NCI-H146 treated with DMSO at 0.1 percent for 48 hours (cell line): Measurements from ENCODE around the gene EIF5.

Experiments
- DNase-seq: peaks from one replicate; lab custom pipeline; 2025; ENCODE audit not compliant: unreplicated experiment; lab: John Stamatoyannopoulos, UW

The EIF5 gene

DNA sequence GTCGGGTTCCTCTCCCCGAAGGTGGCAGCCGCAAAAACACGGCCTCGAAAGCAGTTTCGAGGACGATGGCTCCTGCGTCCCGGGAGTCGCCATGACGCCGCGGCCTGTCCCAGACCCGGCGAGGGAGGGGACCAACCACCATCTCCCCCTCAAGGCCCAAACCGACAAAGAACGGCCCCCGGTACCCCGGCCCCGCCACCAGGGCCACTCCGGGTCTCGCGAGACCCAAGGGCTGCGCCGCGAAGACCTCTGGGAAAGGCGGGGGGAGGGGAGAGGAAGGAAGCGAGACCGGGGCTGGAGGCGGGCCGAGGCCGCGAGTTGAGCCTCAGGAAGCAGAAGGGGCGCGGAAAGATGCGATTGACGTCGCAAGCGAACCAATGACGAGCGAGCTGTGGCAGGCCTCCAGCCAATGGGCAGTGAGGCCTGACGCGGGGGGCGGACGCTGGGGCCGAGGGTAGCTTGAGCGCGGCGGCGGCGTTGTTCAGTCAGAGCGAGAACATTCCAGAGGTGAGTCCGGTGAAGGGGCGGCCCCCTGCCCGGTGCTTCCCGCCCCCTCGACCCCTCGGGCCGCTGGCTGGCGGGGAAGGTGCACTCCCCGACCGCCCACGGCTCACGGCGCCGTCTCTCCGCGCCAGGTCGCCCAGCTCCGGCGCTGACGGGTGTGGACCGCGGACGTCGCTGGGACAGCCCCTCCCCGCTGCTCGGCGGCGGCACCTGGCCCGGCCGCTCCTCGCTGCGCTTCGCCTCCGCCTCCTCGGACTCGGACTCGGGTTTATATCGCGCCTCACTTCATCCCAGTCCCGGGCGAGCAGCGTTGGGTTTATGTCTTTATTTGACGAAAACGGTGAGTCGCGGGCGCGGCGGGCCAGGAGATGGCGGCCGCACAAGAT lies at the start of gene EIF5:
EIF5 (plus strand) TSS at position 484 of the 890 bp plus-strand sequence. CDS start 1,624 bp downstream, outside the sequence.
- peak; percentile 99 for DNase-seq

DNA sequence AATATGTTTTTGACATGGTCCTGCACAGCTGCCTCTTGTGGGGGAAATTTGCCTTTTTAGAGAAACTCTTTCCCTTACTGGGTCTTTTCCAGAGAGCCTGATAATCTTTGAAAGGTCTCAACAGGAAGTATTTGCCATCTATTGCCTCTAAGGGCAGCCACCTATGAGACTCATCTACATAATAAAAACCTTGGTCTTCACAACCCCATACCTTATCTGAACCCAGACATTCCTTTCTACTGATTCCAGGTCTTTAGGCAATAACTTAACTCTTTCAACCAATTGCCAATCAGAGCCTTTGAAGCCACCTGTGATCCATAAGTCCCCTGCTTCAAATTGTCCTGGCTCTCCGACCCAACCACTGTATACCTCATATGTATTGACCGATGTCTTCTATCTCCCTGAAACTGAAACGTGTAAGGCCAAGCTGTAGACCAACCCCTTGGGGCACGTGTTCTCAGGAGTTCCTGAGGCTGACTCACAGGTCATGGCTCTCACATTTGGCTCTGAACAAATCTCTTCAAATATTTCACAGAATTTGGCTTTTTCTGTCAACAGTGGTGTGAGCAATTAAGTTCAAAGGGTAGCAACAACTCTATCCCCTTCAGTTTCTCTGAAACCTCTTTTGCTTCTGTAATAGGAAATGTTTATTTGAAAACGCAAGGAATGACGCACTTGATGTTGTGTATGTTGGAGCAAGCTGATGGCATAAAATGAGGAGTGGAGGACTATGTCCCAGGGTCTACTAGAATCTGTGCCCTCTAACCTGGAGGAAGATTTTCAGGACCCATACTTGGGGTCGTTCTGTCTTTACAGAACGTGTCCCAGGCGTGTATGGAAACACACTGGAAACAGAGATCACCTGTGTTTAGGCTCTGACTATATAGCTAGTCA lies 49.2 kb upstream of the EIF5 start:
- DNase-seq, result no peak

DNA sequence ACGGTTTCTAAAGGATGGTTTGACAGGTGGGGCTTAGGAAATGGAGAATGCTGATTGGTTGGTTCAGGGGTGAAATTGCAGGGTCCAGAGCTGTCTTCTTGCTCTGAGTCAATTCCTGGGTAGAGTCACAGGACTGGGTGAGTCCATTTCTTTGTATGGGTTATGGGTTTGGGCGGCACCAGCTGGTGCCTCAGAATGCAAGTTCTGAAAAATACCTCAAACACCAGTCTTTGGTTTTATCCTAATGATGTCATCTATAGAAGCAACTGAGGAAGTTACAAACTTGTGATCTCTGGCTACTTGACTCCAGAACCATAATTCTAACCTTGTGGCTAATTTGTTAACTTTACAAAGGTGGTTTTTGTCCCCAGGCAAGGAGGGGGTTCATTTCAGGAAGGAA lies 47.6 kb upstream of the EIF5 start:
- no peak for DNase-seq

- no peak for DNase-seq
Observed at GRCh38 chr14:103286968-103287850, 46.8 kb upstream of the EIF5 start.

DNA sequence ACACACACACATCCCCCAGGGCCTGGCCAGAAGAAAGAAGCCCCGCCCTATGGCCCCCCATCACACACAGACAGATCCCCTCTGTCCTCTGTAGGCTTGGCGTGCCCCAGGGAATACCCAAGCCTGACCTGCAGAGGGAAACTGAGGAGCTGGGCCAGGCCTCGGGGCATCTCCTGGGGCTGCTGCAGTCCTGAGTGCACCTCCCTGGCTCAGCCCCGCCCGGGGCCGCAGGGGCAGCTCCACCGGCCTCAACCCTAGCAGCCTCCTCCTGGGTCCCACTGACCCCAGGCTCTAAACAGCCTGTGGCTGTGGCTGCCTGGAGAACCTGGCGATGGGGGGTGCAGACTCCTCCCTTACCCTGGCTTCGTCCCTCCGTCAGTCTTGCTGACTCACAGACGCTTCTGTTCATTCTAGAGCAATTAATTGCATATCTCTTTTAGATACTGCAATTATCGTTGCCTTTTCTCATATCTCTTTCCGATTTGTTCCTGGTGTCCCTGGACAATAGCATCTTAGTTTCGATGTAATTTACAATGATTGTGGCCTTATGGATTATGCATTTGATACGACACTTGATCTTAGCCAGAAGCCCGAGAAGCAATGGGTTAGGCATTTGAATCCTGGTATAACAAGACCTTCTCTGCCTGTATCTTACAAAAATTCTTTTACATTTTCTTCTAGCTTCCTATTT lies 45.8 kb upstream of the EIF5 start:
- DNase-seq, result no peak

- no peak for DNase-seq
Observed at GRCh38 chr14:103290056-103290455, 44.0 kb upstream of the EIF5 start.

GRCh38 chr14:103290494-103290893 lies 43.5 kb upstream of the EIF5 start:
- DNase-seq, result no peak

DNA sequence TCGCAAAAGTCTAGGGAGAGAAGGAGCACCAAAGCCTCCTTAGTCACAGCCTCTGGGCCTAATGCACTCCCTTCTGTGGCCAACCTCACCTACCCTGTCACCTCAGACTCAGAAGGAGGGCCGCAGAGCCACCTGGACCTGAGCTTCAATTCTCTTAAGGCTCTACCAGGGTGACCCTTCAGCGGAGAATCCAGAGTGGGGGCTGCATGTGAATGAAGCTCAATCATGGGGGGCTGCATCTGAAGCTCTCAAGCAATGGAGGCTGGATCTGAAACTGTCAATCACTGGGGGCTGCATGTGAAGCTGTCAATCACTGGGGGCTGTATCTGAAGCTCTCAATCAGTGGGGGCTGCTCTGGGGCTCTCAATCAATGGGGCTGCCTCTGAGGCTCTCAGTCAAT lies 43.1 kb upstream of the EIF5 start:
- DNase-seq, result no peak

DNA sequence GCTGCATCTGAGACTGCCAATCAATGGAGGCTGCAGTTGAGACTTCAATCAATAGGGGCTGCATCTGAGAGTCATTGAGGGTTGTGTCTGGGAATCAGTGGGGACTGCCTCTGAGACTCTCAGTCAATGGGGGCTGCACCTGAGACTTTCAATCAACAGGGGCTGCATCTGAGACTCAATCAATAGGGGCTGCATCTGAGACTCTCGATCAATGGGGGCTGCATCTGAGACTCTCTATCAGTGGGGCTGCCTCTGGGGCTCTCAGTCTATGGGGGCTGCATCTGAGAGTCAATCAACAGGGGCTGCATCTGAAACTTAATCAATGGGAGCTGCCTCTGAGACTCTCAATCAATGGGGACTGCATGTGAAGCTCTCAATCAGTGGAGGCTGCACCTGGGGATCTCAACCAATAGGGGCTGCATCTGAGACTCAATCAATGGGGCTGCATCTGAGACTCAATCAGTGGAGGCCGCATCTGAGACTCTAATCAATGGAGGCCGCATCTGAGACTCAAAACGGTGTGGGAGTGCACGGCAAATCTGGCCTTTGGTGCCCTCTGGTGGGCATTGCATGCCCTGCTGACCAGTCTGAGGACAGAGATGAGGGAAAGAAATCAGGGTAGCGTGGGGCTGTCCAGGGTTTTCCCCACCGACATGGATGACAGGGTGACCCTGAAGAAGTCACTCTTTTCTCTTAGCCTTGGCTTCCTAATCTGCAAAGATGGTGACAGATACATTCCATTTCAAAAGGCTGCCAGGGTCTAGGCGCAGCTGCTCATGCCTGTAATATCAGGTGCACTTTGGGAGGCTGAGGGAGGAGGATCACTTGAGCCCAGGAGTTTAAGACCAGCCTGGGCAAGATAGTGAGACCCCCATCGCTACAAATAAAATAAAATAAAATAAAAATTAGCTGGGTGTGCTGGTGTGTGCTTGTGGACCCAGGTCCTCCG lies 41.3 kb upstream of the EIF5 start:
- DNase-seq, result peak; percentile 44

GRCh38 chr14:103293465-103293864 lies 40.6 kb upstream of the EIF5 start:
- no peak for DNase-seq

GRCh38 chr14:103294091-103294490 lies 39.9 kb upstream of the EIF5 start:
- DNase-seq, result no peak

DNA sequence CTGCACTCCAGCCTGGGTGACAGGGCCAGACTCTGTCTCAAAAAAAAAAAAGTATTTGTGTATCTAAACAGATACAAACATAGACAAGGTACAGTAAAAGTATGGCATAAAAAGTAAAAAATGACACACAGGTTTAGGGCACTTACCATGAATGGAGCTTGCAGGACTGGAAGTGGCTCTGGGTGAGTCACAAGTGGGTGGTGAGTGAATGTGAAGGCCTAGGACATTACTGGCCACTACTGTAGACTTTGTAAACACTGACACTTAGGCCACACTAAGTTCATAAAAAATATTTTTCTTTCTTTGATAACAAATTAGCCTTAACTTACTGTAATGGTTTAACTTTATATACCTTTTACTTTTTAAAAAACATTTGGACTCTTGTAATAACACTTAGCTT lies 38.0 kb upstream of the EIF5 start:
- DNase-seq, result no peak

DNA sequence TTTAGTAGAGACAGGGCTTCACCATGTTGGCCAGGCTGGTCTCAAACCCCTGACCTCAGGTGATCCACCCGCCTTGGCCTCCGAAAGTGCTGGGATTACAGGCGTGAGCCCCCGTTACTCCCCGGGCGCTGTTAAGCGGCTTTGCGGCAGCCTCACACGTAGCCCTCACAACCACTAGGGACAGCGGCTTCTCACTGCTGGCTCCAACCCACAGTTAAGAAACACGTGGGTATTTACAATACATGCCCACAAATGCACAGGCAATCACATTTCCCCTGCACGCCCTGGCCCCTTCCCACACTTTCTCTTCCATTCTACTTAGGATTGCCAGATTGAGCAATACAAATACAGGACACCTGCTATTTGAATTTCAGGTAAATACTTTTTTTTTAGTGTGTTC lies 37.0 kb upstream of the EIF5 start:
- DNase-seq, result no peak

DNA sequence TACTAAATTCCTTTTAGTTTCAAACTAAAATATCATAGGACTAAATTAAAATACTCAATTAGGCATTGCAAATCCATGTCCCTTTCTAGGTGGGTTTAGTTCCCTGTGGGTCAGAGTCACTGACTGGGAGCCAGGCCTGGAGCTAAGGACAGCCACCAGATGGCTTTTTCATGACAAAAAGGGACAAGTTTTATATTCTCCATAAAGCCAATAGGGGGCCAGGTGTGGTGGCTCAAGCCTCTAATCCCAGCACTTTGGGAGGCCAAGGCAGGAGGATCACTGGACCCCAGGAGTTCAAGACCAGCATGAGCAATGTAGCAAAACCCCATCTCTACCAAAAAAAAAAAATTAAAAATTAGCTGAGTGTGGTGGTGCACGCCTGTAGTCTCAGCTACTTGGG lies 35.4 kb upstream of the EIF5 start:
- DNase-seq, result no peak

GRCh38 chr14:103301512-103302354 lies 32.3 kb upstream of the EIF5 start:
- DNase-seq, result no peak

- DNase-seq, result no peak
Observed at GRCh38 chr14:103302966-103303365, 31.1 kb upstream of the EIF5 start.

DNA sequence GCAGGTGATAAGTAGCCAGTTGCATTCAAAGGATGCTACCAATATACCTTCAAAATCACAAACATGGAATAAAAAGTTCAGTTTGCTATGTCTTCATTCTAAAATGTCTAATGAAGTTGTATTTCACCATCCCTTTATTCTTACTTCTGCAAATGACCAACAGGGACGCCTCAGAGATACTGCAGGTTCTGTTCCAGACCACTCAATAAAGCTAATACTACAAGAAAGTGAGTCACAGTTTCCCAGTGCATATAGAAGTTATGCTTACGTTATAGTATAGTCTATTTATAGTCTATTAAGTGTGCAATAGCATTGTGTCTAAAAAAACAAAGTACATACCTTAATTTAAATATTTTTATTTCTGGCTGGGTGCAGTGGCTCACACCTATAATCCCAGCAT lies 29.3 kb upstream of the EIF5 start:
- no peak for DNase-seq
